HCT116 (cell line): ENCODE data around the gene TNXB. TPM values are rescaled to one million over a fixed set of nuclear protein-coding genes. Genes with fewer than 3 reads are reported as not detected.

Source experiments
- ATAC-seq: fragments of 200-7000 bp; cut with Tn5 transposase; 2 replicates; pipeline ENCODE4 v1.9.1; 2020; ENCODE audit warnings: mild to moderate bottlenecking, moderate library complexity
- BruUV-seq: library from RNA; stranded (reverse); fragments of 400-500 nt; replicated peaks from 2 replicates; lab custom pipeline; 2021; lab: Mats Ljungman, UMichigan
- CTCF ChIA-PET: fragments of 300-600 bp; sonication (Branson Sonifier 250); formaldehyde crosslinking; loops from one replicate; lab custom pipeline; 2021; ENCODE audit warnings: antibody characterized with exemption; lab: Charles Lee
- POLR2A ChIA-PET: fragments of 300-600, 350-600 bp; sonication (Branson Sonifier 250); formaldehyde crosslinking; loops from one replicate; lab custom pipeline; 2021; ENCODE audit warnings: antibody characterized with exemption; lab: Charles Lee
- RAD21 ChIA-PET, 2 experiments: fragments of 300-600 bp; sonication (Branson Sonifier 250); formaldehyde crosslinking; loops; one replicate each; lab custom pipeline; 2023; ENCODE audit warnings: low total read pairs in 2 of 2; ENCODE audit not compliant: uncharacterized antibody in 2 of 2, unreplicated experiment in 2 of 2, low non-redundant PET in 1 of 2; lab: Charles Lee
- DNase-seq: peaks from one replicate; pipeline ENCODE4 v3.0.0-alpha.2; 2010; ENCODE audit warnings: low read depth, low spot score
- H2AFZ ChIP-seq: fragments of 200-600 bp; shearing (Covaris generic), sonication (generic); 2 replicates; pipeline ENCODE4 v1.6.1; 2017; ENCODE audit warnings: low read depth, mixed run types, mixed read lengths, antibody characterized with exemption, low read length; ENCODE audit not compliant: poor library complexity, severe bottlenecking
- H3K27ac ChIP-seq: 2 replicates; pipeline ENCODE4 v1.5.1; 2012; ENCODE audit warnings: low read depth, low read length
- H3K27me3 ChIP-seq: fragments of 200-600 bp; sonication (generic); 2 replicates; pipeline ENCODE4 v1.6.1; 2016; ENCODE audit warnings: mixed run types, low read length, mixed read lengths; ENCODE audit not compliant: insufficient read depth
- H3K36me3 ChIP-seq, 2 experiments: fragments of 200-500 bp in 1 of 2; fragments of 200-600 bp in 1 of 2; sonication (Bioruptor generic) in 1 of 2; sonication (generic) in 1 of 2; 2 replicates each; pipeline versions ENCODE4 v1.5.1 to v1.6.1; 2014 to 2016; ENCODE audit warnings: low read length in 2 of 2, inconsistent platforms in 1 of 2, mixed read lengths in 1 of 2, mixed run types in 1 of 2; ENCODE audit not compliant: insufficient read depth in 2 of 2, control insufficient read depth in 1 of 2
- H3K4me1 ChIP-seq, 2 experiments: fragments of 200-600 bp in 1 of 2; sonication (generic) in 1 of 2; 2 replicates each; pipeline versions ENCODE4 v1.5.1 to v1.6.1; 2012 to 2017; ENCODE audit warnings: low read length in 2 of 2, inconsistent platforms in 1 of 2, mild to moderate bottlenecking in 1 of 2, mixed read lengths in 1 of 2, mixed run types in 1 of 2, moderate library complexity in 1 of 2; ENCODE audit not compliant: insufficient read depth in 2 of 2, control insufficient read depth in 1 of 2
- H3K4me2 ChIP-seq: fragments of 200-600 bp; sonication (generic); 2 replicates; pipeline ENCODE4 v1.6.1; 2017; ENCODE audit warnings: mixed run types, low read length, mixed read lengths
- H3K4me3 ChIP-seq, 2 experiments: fragments of 200-600 bp in 1 of 2; sonication (generic) in 1 of 2; replicated peaks in 1 of 2; 2 replicates each; pipeline ENCODE4 v1.5.1; 2011 to 2016; ENCODE audit warnings: low read length in 2 of 2, control low read depth in 1 of 2, low read depth in 1 of 2, mild to moderate bottlenecking in 1 of 2, mixed read lengths in 1 of 2, mixed run types in 1 of 2
- H3K79me2 ChIP-seq: fragments of 200-600 bp; sonication (generic); 2 replicates; pipeline ENCODE4 v1.6.1; 2017; ENCODE audit warnings: mild to moderate bottlenecking, mixed run types, low read length, moderate library complexity, mixed read lengths; ENCODE audit not compliant: insufficient read depth
- H3K9ac ChIP-seq: fragments of 200-600 bp; sonication (generic); 2 replicates; pipeline ENCODE4 v1.6.1; 2016; ENCODE audit warnings: low read length, mixed read lengths
- H3K9me2 ChIP-seq: fragments of 200-600 bp; sonication (generic), shearing (Covaris generic); 2 replicates; pipeline ENCODE4 v1.6.1; 2017; ENCODE audit warnings: mixed run types, mild to moderate bottlenecking, moderate library complexity; ENCODE audit not compliant: insufficient read depth
- H3K9me3 ChIP-seq, 2 experiments: fragments of 200-500 bp in 1 of 2; fragments of 200-600 bp in 1 of 2; sonication (Bioruptor generic) in 1 of 2; sonication (generic) in 1 of 2; 2 replicates each; pipeline ENCODE4 v1.6.1; 2014 to 2017; ENCODE audit warnings: low read length in 2 of 2, mixed read lengths in 2 of 2, inconsistent platforms in 1 of 2, low read depth in 1 of 2, mild to moderate bottlenecking in 1 of 2, mixed run types in 1 of 2, moderate library complexity in 1 of 2; ENCODE audit not compliant: control insufficient read depth in 1 of 2, insufficient read depth in 1 of 2
- H4K20me1 ChIP-seq: fragments of 200-600 bp; sonication (generic), shearing (Covaris generic); 2 replicates; pipeline ENCODE4 v1.6.1; 2017; ENCODE audit warnings: mixed run types, mild to moderate bottlenecking, moderate library complexity; ENCODE audit not compliant: insufficient read depth
- CBX3 ChIP-seq: IDR thresholded peaks from 2 replicates; pipeline ENCODE4 v1.6.1; 2012; ENCODE audit warnings: low read depth
- EGR1 ChIP-seq: IDR thresholded peaks from 2 replicates; pipeline ENCODE4 v1.6.1; 2012; ENCODE audit warnings: low read depth
- ELF1 ChIP-seq: IDR thresholded peaks from 2 replicates; pipeline ENCODE4 v1.6.1; 2012; ENCODE audit warnings: low read depth, borderline replicate concordance
- JUND ChIP-seq: IDR thresholded peaks from 2 replicates; pipeline ENCODE4 v1.6.1; 2012
- POLR2A ChIP-seq: IDR thresholded peaks from 2 replicates; pipeline ENCODE4 v1.7.0; 2011; ENCODE audit warnings: borderline replicate concordance; ENCODE audit not compliant: insufficient read depth, insufficient read length; ENCODE audit errors: extremely low read depth
- POLR2AphosphoS5 ChIP-seq: IDR thresholded peaks from 2 replicates; pipeline ENCODE4 v1.6.1; 2011; ENCODE audit warnings: mild to moderate bottlenecking, low read depth, low read length, moderate library complexity
- RAD21 ChIP-seq: IDR thresholded peaks from 2 replicates; pipeline ENCODE4 v1.6.1; 2012; ENCODE audit warnings: low read depth, mild to moderate bottlenecking
- REST ChIP-seq: IDR thresholded peaks from 2 replicates; pipeline ENCODE4 v1.6.1; 2012; ENCODE audit warnings: low read depth
- SP1 ChIP-seq: IDR thresholded peaks from 2 replicates; pipeline ENCODE4 v1.6.1; 2012; ENCODE audit warnings: low read depth
- YY1 ChIP-seq: IDR thresholded peaks from 2 replicates; pipeline ENCODE4 v1.6.1; 2011; ENCODE audit warnings: low read length, low read depth, moderate library complexity, mild to moderate bottlenecking; ENCODE audit not compliant: insufficient replicate concordance; ENCODE audit errors: extremely low read depth
- ZFX ChIP-seq: fragments of 450-650 bp; IDR thresholded peaks from 2 replicates; pipeline ENCODE4 v1.6.1; 2017
- ZNF274 ChIP-seq: fragments of 200-500 bp; sonication (Bioruptor generic); IDR thresholded peaks from 2 replicates; pipeline ENCODE4 v1.6.1; 2014; ENCODE audit warnings: mild to moderate bottlenecking, low read depth, low read length, inconsistent platforms
- intact Hi-C: fragments of 100-400 bp; cut with micrococcal nuclease; formaldehyde crosslinking; loops from 2 replicates; pipeline ENCODE4 v1.10.0; 2022
- total RNA-seq: library from RNA; stranded (reverse); gene quantifications from one replicate; pipeline ENCODE4 v1.2.1, GENCODE V29; 2021; ENCODE audit not compliant: unreplicated experiment
- TF ChIP-seq, protein P1 (sequence below): IDR thresholded peaks from 2 replicates; pipeline ENCODE4 v1.6.1; 2012
- TF ChIP-seq, protein P2 (sequence below), 3 experiments: fragments of 200-600 bp in 1 of 3; sonication (generic) in 1 of 3; IDR thresholded peaks in 2 of 3; conservative IDR thresholded peaks in 1 of 3; 2 replicates each; pipeline ENCODE4 v1.5.1; 2012 to 2017; ENCODE audit warnings: low read depth in 2 of 3, low read length in 2 of 3, antibody characterized with exemption in 1 of 3, borderline replicate concordance in 1 of 3, control low read depth in 1 of 3, mild to moderate bottlenecking in 1 of 3, mixed read lengths in 1 of 3, mixed run types in 1 of 3, moderate library complexity in 1 of 3; ENCODE audit not compliant: insufficient read depth in 1 of 3
- TF ChIP-seq, protein P3 (sequence below): IDR thresholded peaks from 2 replicates; pipeline ENCODE4 v1.6.1; 2011; ENCODE audit warnings: mild to moderate bottlenecking, low read length, moderate library complexity; ENCODE audit not compliant: insufficient replicate concordance; ENCODE audit errors: extremely low read depth

TNXB gene
- total RNA-seq, 1 experiment from 2014 or later: 8.5 TPM

- CTCF ChIA-PET: no interaction called here
- no peak overlapping the region for H3K4me3 ChIP-seq
- H2AFZ ChIP-seq: no peak overlapping the region
- RAD21 ChIA-PET: no interaction called here
- BruUV-seq: no TSS peak
- DNase-seq: no peak
- TF ChIP-seq POLR2A: no peak
- TF ChIP-seq REST: no peak
- TF ChIP-seq ZFX: no peak
- TF ChIP-seq, protein P1, sequence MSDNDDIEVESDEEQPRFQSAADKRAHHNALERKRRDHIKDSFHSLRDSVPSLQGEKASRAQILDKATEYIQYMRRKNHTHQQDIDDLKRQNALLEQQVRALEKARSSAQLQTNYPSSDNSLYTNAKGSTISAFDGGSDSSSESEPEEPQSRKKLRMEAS: no peak
- TF ChIP-seq YY1: no peak
- TF ChIP-seq CBX3: no peak
- TF ChIP-seq JUND: no peak
- TF ChIP-seq, protein P2, sequence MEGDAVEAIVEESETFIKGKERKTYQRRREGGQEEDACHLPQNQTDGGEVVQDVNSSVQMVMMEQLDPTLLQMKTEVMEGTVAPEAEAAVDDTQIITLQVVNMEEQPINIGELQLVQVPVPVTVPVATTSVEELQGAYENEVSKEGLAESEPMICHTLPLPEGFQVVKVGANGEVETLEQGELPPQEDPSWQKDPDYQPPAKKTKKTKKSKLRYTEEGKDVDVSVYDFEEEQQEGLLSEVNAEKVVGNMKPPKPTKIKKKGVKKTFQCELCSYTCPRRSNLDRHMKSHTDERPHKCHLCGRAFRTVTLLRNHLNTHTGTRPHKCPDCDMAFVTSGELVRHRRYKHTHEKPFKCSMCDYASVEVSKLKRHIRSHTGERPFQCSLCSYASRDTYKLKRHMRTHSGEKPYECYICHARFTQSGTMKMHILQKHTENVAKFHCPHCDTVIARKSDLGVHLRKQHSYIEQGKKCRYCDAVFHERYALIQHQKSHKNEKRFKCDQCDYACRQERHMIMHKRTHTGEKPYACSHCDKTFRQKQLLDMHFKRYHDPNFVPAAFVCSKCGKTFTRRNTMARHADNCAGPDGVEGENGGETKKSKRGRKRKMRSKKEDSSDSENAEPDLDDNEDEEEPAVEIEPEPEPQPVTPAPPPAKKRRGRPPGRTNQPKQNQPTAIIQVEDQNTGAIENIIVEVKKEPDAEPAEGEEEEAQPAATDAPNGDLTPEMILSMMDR (IDR thresholded peaks at IDR 0.05 in 2 of 3, conservative IDR thresholded peaks at IDR 0.05 in 1 of 3; ENCODE audit: borderline replicate concordance in 1 of 3, insufficient read depth in 1 of 3, low read depth in 2 of 3, low read length in 2 of 3): no peak
- no peak for TF ChIP-seq SP1
- TF ChIP-seq POLR2AphosphoS5: no peak
- TF ChIP-seq ZNF274: no peak
- no peak for TF ChIP-seq ELF1
- no peak for TF ChIP-seq EGR1
- TF ChIP-seq RAD21: no peak
- TF ChIP-seq, protein P3, sequence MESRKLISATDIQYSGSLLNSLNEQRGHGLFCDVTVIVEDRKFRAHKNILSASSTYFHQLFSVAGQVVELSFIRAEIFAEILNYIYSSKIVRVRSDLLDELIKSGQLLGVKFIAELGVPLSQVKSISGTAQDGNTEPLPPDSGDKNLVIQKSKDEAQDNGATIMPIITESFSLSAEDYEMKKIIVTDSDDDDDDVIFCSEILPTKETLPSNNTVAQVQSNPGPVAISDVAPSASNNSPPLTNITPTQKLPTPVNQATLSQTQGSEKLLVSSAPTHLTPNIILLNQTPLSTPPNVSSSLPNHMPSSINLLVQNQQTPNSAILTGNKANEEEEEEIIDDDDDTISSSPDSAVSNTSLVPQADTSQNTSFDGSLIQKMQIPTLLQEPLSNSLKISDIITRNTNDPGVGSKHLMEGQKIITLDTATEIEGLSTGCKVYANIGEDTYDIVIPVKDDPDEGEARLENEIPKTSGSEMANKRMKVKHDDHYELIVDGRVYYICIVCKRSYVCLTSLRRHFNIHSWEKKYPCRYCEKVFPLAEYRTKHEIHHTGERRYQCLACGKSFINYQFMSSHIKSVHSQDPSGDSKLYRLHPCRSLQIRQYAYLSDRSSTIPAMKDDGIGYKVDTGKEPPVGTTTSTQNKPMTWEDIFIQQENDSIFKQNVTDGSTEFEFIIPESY: no peak
- H3K9me2 ChIP-seq: no peaks in the 10 kb centered on the region
- no peaks in the 10 kb centered on the region for H3K79me2 ChIP-seq
- H4K20me1 ChIP-seq: no peaks in the 10 kb centered on the region
- POLR2A ChIA-PET: no interaction called here
- intact Hi-C loops: no loop called here
- H3K36me3 ChIP-seq: no peaks in the 10 kb centered on the region
- H3K9ac ChIP-seq: no peak overlapping the region
- no peaks in the 10 kb centered on the region for H3K4me1 ChIP-seq
- no peaks in the 10 kb centered on the region for H3K27me3 ChIP-seq
- no peak overlapping the region for H3K27ac ChIP-seq
- no peak overlapping the region for H3K4me2 ChIP-seq
- no peak for ATAC-seq
- no peaks in the 10 kb centered on the region for H3K9me3 ChIP-seq
Measured at GRCh38 chr6:32137454-32137853, 28.3 kb upstream of the TNXB start.
